ENCODE results near the gene FLOT1. TPM values are rescaled to one million over a fixed set of nuclear protein-coding genes. Genes with fewer than 3 reads are reported as not detected.

FLOT1 gene
- total and polyA plus RNA-seq, 9 of the 15 experiments (the other 6 are each of a cell fraction or from before 2014, with no cell fraction given), result 11.7 to 149 (median 118) TPM

DNA sequence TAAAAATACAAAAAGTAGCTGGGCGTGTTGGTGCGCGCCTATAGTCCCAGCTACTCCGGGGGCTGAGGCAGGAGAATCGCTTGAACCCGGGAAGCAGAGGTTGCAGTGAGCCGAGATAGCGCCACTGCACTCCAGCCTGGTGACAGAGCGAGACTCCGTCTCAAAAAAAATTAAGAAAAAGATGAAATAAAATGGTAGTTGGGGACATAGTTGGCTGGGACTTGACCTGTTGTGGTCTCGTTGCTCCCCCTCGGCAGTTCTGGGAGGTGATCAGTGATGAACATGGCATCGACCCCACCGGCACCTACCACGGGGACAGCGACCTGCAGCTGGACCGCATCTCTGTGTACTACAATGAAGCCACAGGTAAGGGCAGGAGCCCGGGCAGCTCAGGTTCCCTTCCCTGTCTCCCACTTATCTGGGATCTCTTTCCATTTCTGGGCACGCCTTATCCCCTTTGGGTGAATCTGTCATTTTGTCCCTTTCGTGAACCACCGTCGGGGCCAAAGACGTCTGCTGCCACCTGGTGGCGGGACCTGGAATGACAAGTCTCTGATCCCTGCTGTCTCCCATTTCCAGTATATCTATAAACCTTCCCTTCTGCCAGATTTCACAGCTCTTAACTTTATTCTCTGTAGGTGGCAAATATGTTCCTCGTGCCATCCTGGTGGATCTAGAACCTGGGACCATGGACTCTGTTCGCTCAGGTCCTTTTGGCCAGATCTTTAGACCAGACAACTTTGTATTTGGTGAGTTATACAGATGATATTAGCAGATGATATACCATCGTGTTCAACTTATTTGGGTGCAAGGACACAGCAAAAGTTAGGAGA lies 20.0 kb downstream of the FLOT1 start (continued):
- TF ChIP-seq, protein P1, sequence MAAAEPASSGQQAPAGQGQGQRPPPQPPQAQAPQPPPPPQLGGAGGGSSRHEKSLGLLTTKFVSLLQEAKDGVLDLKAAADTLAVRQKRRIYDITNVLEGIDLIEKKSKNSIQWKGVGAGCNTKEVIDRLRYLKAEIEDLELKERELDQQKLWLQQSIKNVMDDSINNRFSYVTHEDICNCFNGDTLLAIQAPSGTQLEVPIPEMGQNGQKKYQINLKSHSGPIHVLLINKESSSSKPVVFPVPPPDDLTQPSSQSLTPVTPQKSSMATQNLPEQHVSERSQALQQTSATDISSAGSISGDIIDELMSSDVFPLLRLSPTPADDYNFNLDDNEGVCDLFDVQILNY (CRISPR knock-in tag; IDR thresholded peaks at IDR 0.05), result 0 out of 2 replicates have a peak, but pooled peaks have one; percentile 68
- no peak for TF ChIP-seq SIRT6 (IDR thresholded peaks at IDR 0.05; ENCODE audit: low read depth, low read length)
- TF ChIP-seq, protein P2, sequence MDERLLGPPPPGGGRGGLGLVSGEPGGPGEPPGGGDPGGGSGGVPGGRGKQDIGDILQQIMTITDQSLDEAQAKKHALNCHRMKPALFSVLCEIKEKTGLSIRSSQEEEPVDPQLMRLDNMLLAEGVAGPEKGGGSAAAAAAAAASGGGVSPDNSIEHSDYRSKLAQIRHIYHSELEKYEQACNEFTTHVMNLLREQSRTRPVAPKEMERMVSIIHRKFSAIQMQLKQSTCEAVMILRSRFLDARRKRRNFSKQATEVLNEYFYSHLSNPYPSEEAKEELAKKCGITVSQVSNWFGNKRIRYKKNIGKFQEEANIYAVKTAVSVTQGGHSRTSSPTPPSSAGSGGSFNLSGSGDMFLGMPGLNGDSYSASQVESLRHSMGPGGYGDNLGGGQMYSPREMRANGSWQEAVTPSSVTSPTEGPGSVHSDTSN (CRISPR knock-in tag; IDR thresholded peaks at IDR 0.05; ENCODE audit: low read depth), result no peak
- TF ChIP-seq, protein P2 (tag; conservative IDR thresholded peaks at IDR 0.05; ENCODE audit: low read depth), result peak; percentile 48; the same call in 1 of the 2 replicates
- no peak for TF ChIP-seq C11orf30 (IDR thresholded peaks at IDR 0.05; ENCODE audit: low read depth)
- no peak for TF ChIP-seq HDAC6 (IDR thresholded peaks at IDR 0.05; ENCODE audit: low read depth, low read length)
- no peak for TF ChIP-seq ZNF75A (CRISPR knock-in tag; IDR thresholded peaks at IDR 0.05)
- TF ChIP-seq SOX6 (IDR thresholded peaks at IDR 0.05), result peak; percentile 63; the same call in 1 of the 2 replicates
- TF ChIP-seq, protein P3, sequence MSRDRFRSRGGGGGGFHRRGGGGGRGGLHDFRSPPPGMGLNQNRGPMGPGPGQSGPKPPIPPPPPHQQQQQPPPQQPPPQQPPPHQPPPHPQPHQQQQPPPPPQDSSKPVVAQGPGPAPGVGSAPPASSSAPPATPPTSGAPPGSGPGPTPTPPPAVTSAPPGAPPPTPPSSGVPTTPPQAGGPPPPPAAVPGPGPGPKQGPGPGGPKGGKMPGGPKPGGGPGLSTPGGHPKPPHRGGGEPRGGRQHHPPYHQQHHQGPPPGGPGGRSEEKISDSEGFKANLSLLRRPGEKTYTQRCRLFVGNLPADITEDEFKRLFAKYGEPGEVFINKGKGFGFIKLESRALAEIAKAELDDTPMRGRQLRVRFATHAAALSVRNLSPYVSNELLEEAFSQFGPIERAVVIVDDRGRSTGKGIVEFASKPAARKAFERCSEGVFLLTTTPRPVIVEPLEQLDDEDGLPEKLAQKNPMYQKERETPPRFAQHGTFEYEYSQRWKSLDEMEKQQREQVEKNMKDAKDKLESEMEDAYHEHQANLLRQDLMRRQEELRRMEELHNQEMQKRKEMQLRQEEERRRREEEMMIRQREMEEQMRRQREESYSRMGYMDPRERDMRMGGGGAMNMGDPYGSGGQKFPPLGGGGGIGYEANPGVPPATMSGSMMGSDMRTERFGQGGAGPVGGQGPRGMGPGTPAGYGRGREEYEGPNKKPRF (IDR thresholded peaks at IDR 0.05; ENCODE audit: low read depth, low read length), result no peak
- TF ChIP-seq, protein P4, sequence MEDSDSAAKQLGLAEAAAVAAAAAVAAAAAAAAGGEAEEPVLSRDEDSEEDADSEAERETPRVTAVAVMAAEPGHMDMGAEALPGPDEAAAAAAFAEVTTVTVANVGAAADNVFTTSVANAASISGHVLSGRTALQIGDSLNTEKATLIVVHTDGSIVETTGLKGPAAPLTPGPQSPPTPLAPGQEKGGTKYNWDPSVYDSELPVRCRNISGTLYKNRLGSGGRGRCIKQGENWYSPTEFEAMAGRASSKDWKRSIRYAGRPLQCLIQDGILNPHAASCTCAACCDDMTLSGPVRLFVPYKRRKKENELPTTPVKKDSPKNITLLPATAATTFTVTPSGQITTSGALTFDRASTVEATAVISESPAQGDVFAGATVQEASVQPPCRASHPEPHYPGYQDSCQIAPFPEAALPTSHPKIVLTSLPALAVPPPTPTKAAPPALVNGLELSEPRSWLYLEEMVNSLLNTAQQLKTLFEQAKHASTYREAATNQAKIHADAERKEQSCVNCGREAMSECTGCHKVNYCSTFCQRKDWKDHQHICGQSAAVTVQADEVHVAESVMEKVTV (CRISPR knock-in tag; IDR thresholded peaks at IDR 0.05), result peak; percentile 94
- no peak for TF ChIP-seq EHMT2 (IDR thresholded peaks at IDR 0.05)
- no peak for TF ChIP-seq POLR2H (tag; IDR thresholded peaks at IDR 0.05; ENCODE audit: low read depth)
- TF ChIP-seq EGR1 (conservative IDR thresholded peaks at IDR 0.05), result no peak
- TF ChIP-seq RBFOX2 (IDR thresholded peaks at IDR 0.05; ENCODE audit: low read depth, low read length), result 0 out of 2 replicates have a peak, but pooled peaks have one; percentile 17
- TF ChIP-seq CHD1 (IDR thresholded peaks at IDR 0.05; ENCODE audit: low read length), result peak; percentile 76
- no peak for TF ChIP-seq SAP30 (IDR thresholded peaks at IDR 0.05; ENCODE audit: borderline replicate concordance, insufficient read depth, low read depth, low read length, poor library complexity, severe bottlenecking)
- TF ChIP-seq MEIS2 (IDR thresholded peaks at IDR 0.05; ENCODE audit: partially characterized antibody), result peak; percentile 68
- TF ChIP-seq L3MBTL2 (IDR thresholded peaks at IDR 0.05), result peak; percentile 50; the same call in 1 of the 2 replicates
- TF ChIP-seq, protein P5, sequence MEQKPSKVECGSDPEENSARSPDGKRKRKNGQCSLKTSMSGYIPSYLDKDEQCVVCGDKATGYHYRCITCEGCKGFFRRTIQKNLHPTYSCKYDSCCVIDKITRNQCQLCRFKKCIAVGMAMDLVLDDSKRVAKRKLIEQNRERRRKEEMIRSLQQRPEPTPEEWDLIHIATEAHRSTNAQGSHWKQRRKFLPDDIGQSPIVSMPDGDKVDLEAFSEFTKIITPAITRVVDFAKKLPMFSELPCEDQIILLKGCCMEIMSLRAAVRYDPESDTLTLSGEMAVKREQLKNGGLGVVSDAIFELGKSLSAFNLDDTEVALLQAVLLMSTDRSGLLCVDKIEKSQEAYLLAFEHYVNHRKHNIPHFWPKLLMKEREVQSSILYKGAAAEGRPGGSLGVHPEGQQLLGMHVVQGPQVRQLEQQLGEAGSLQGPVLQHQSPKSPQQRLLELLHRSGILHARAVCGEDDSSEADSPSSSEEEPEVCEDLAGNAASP (IDR thresholded peaks at IDR 0.05), result no peak
